GM21825 (cell line): ENCODE results near the gene PROSER3.

Source experiments
- ATAC-seq: cut with Tn5 transposase; IDR thresholded peaks from one replicate; pipeline ENCODE4 v1.9.1; 2021; ENCODE audit warnings: mild to moderate bottlenecking, moderate library complexity; ENCODE audit not compliant: unreplicated experiment

PROSER3 gene

GRCh38 chr19:35738021-35738886 lies 19.7 kb upstream of the PROSER3 start:
- ATAC-seq: no peak

GRCh38 chr19:35738887-35739229 lies 19.1 kb upstream of the PROSER3 start:
- no peak for ATAC-seq

GRCh38 chr19:35739275-35740107 lies 18.5 kb upstream of the PROSER3 start:
- no peak for ATAC-seq

GRCh38 chr19:35740108-35740422 lies 17.9 kb upstream of the PROSER3 start:
- peak; percentile 14 for ATAC-seq

GRCh38 chr19:35740423-35741202 lies 17.4 kb upstream of the PROSER3 start:
- peak; percentile 48 for ATAC-seq

- ATAC-seq: no peak
These were observed 16.8 kb upstream of the PROSER3 start for GRCh38 chr19:35741203-35741515.

- no peak for ATAC-seq
These were observed 15.8 kb upstream of the PROSER3 start, which contains the start of gene IGFLR1 for GRCh38 chr19:35742121-35742724. Gene IGFLR1, minus strand, starts transcription at chr19:35742452. Its CDS starts 1,272 bp downstream, at chr19:35741180.

- ATAC-seq: no peak
These were observed 14.1 kb upstream of the PROSER3 start for GRCh38 chr19:35743640-35744429.

GRCh38 chr19:35744430-35745327 lies 13.3 kb upstream of the PROSER3 start:
- ATAC-seq: peak; percentile 28

- peak; percentile 36 for ATAC-seq
These were observed 12.5 kb upstream of the PROSER3 start, which contains the start of the genes PSENEN and U2AF1L4 for GRCh38 chr19:35745328-35746086. Gene PSENEN, plus strand, starts transcription at chr19:35745651. Its CDS starts 280 bp downstream, at chr19:35745931. Gene U2AF1L4, minus strand, starts transcription at chr19:35745418. Its CDS starts 27 bp downstream, at chr19:35745391.

- no peak for ATAC-seq
These were observed 11.9 kb upstream of the PROSER3 start for GRCh38 chr19:35746087-35746462.

GRCh38 chr19:35746531-35746930 lies 11.4 kb upstream of the PROSER3 start:
- no peak for ATAC-seq

GRCh38 chr19:35748106-35749020 lies 9.6 kb upstream of the PROSER3 start, which contains the start of gene LIN37:
Gene LIN37, plus strand, starts transcription at chr19:35748576. Its CDS starts 149 bp downstream, at chr19:35748725.
- peak; percentile 62 for ATAC-seq

- ATAC-seq: no peak
These were observed 7.8 kb upstream of the PROSER3 start for GRCh38 chr19:35750167-35750566.

- no peak for ATAC-seq
These were observed 5.9 kb upstream of the PROSER3 start for GRCh38 chr19:35751839-35752745.

- no peak for ATAC-seq
These were observed 5.1 kb upstream of the PROSER3 start for GRCh38 chr19:35752746-35753350.
